Calu3 (cell line): ENCODE measurements around the gene STK17A. TPM values are rescaled to one million over a fixed set of nuclear protein-coding genes. Genes with fewer than 3 reads are reported as not detected.

Source experiments
- BruUV-seq: library from RNA; stranded (reverse); fragments of 400-500 nt; replicated peaks from 2 replicates; lab custom pipeline; 2021; lab: Mats Ljungman, UMichigan
- CTCF ChIA-PET: fragments of 300-600 bp; sonication (Branson Sonifier 250); formaldehyde crosslinking; loops from one replicate; lab custom pipeline; 2022; ENCODE audit warnings: antibody characterized with exemption; lab: Charles Lee
- DNase-seq: peaks from one replicate; pipeline ENCODE4 v3.0.0; 2022
- H3K27ac Mint-ChIP-seq: one replicate; pipeline ENCODE4 v1.8.0; 2022; ENCODE audit warnings: mixed read lengths; ENCODE audit not compliant: unreplicated experiment
- H3K27me3 Mint-ChIP-seq: one replicate; pipeline ENCODE4 v1.8.0; 2022; ENCODE audit warnings: mixed read lengths; ENCODE audit not compliant: unreplicated experiment
- H3K36me3 Mint-ChIP-seq: one replicate; pipeline ENCODE4 v1.8.0; 2022; ENCODE audit warnings: mild to moderate bottlenecking, moderate library complexity, mixed read lengths; ENCODE audit not compliant: insufficient read depth, unreplicated experiment
- H3K4me1 Mint-ChIP-seq: one replicate; pipeline ENCODE4 v1.8.0; 2022; ENCODE audit warnings: mild to moderate bottlenecking, low read depth, mixed read lengths; ENCODE audit not compliant: unreplicated experiment
- H3K4me3 Mint-ChIP-seq: one replicate; pipeline ENCODE4 v1.8.0; 2022; ENCODE audit warnings: mild to moderate bottlenecking, low read depth, moderate library complexity, mixed read lengths; ENCODE audit not compliant: unreplicated experiment
- H3K9me3 Mint-ChIP-seq: one replicate; pipeline ENCODE4 v1.8.0; 2022; ENCODE audit warnings: low read depth, mixed read lengths; ENCODE audit not compliant: unreplicated experiment
- intact Hi-C: fragments of 100-400 bp; cut with micrococcal nuclease; formaldehyde crosslinking; loops from one replicate; pipeline ENCODE4 v1.10.0; 2022; ENCODE audit not compliant: unreplicated experiment
- total RNA-seq: library from RNA; stranded (reverse); gene quantifications from 2 replicates; pipeline ENCODE4 v1.2.3, GENCODE V29; 2022
- TF ChIP-seq, protein P1 (sequence below): fragments of 200-600 bp; IDR thresholded peaks from one replicate; pipeline ENCODE4 v1.8.0; 2022; ENCODE audit warnings: antibody characterized with exemption; ENCODE audit not compliant: unreplicated experiment

STK17A gene
- total RNA-seq, 1 experiment from 2014 or later = 53.5 TPM

DNA sequence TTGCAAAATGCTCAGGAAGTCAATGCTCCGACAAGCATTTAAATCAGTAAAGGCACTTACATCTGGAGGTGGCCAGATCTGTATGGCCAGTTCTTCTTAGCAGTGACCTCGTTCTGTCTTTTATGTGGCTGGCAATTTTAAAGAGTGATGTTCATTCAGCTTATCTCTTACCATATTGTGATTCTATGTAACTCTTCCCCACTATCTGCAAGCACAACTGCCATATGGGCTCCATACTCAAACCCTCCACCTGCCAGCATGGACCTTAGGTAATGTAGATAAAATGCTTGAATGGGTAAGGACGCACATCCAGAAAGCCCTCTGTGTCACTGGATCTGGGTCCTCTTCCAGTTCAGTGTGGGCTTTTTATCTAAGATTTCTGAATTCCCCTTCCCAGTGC lies 42.4 kb upstream of the STK17A start:
- H3K27me3 Mint-ChIP-seq = no peaks in the 10 kb centered on the region
- TF ChIP-seq, protein P1, sequence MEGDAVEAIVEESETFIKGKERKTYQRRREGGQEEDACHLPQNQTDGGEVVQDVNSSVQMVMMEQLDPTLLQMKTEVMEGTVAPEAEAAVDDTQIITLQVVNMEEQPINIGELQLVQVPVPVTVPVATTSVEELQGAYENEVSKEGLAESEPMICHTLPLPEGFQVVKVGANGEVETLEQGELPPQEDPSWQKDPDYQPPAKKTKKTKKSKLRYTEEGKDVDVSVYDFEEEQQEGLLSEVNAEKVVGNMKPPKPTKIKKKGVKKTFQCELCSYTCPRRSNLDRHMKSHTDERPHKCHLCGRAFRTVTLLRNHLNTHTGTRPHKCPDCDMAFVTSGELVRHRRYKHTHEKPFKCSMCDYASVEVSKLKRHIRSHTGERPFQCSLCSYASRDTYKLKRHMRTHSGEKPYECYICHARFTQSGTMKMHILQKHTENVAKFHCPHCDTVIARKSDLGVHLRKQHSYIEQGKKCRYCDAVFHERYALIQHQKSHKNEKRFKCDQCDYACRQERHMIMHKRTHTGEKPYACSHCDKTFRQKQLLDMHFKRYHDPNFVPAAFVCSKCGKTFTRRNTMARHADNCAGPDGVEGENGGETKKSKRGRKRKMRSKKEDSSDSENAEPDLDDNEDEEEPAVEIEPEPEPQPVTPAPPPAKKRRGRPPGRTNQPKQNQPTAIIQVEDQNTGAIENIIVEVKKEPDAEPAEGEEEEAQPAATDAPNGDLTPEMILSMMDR = no peak
- CTCF ChIA-PET = no interaction called here
- H3K4me1 Mint-ChIP-seq = peaks cover 8% of the 10 kb centered on the region
- DNase-seq = no peak
- H3K27ac Mint-ChIP-seq = no peak overlapping the region
- no peaks in the 10 kb centered on the region for H3K36me3 Mint-ChIP-seq
- H3K4me3 Mint-ChIP-seq = no peak overlapping the region
- BruUV-seq = no TSS peak
- no peaks in the 10 kb centered on the region for H3K9me3 Mint-ChIP-seq
- intact Hi-C loops = no loop called here

DNA sequence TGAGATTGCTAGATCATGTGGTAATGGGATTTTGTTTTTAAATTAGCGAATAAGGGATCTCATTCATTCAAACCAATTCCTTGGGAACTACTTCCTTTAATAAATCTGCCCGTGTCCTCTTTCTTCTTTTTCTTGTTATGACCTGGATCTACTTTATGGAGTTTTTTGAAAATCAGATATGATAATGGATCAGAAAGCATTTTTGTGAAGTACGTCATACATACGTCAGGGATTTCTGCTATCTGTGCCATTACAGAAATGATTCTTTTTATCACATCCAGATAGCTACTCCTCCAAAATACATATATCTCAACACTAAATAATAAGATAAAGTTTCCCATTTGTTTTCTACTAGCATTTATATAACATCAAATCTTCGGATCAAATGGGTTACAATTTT lies 40.2 kb upstream of the STK17A start:
- peaks cover 9% of the 10 kb centered on the region for H3K27me3 Mint-ChIP-seq
- H3K4me3 Mint-ChIP-seq = no peak overlapping the region
- no peak for DNase-seq
- peaks cover 4% of the 10 kb centered on the region for H3K9me3 Mint-ChIP-seq
- CTCF ChIA-PET = no interaction called here
- peaks cover 8% of the 10 kb centered on the region for H3K4me1 Mint-ChIP-seq
- no peaks in the 10 kb centered on the region for H3K36me3 Mint-ChIP-seq
- TF ChIP-seq, protein P1 = no peak
- H3K27ac Mint-ChIP-seq = no peak overlapping the region
- intact Hi-C loops = no loop called here
- no TSS peak for BruUV-seq

DNA sequence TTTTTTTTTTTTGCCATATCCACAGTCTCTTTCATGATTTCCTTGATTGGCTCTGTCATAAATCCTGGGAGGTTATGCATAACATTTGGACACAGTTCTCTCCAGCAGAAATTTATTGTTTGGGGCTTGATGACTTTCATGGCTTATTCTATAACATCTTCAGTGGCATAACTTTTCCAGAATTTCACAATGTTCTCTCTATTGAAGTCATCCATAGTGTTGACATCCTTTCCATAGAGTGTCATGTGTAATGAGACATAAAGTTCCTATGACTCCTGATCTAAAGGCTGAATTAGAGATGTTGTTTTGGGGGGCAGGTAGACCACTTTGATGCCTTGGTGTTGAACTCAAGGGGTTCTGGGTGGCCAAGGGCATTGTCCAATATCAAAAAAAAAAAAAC lies 36.7 kb upstream of the STK17A start:
- intact Hi-C loops = no loop called here
- H3K27me3 Mint-ChIP-seq = peaks cover 28% of the 10 kb centered on the region
- no peak for DNase-seq
- H3K4me1 Mint-ChIP-seq = no peaks in the 10 kb centered on the region
- no peaks in the 10 kb centered on the region for H3K36me3 Mint-ChIP-seq
- H3K4me3 Mint-ChIP-seq = no peak overlapping the region
- no TSS peak for BruUV-seq
- no peak overlapping the region for H3K27ac Mint-ChIP-seq
- CTCF ChIA-PET = no interaction called here
- H3K9me3 Mint-ChIP-seq = peaks cover 4% of the 10 kb centered on the region
- TF ChIP-seq, protein P1 = no peak

DNA sequence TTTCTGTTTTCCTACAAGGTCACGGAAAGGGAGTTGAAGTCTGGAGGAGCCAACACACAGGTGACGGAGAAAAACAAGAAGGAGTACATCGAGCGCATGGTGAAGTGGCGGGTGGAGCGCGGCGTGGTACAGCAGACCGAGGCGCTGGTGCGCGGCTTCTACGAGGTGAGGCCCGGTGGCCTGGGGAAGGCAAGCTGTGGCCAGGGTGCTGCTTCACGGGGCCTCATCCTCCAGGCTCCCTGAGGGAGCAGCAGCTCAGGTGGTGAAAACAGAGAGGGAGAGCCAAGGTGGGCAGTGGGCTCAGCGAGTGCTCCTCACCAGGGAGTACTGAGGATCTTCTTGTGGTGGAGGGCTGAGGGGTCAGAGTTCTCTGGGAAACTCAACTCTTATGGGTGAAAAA lies 32.5 kb upstream of the STK17A start:
- Mint-ChIP-seq H3K9me3 (peaks cover 4% of the 10 kb centered on the region), H3K4me1 (peaks cover 8% of the 10 kb centered on the region), H3K27me3 (peaks cover 29% of the 10 kb centered on the region), H3K36me3 (no peaks in the 10 kb centered on the region), H3K27ac (no peak overlapping the region), H3K4me3 (no peak overlapping the region)
- no peak for DNase-seq
- intact Hi-C loops = no loop called here
- TF ChIP-seq, protein P1 = no peak
- CTCF ChIA-PET = interaction anchor here (1.5 kb wide), 1 partner anchor 32 kb away, joined by 4 read pairs; the partner anchor contains the start of gene STK17A
- BruUV-seq = no TSS peak
